HUES64 (cell line): Measurements from ENCODE around the gene TEX29. TPM values are rescaled to one million over a fixed set of nuclear protein-coding genes. Genes with fewer than 3 reads are reported as not detected.

Source experiments
- H3K27ac ChIP-seq: 2 replicates; pipeline ENCODE4 v1.7.0; 2013; ENCODE audit warnings: low read depth, low read length, inconsistent platforms
- H3K27me3 ChIP-seq: 2 replicates; pipeline ENCODE4 v1.6.1; 2013; ENCODE audit warnings: mild to moderate bottlenecking, low read length; ENCODE audit not compliant: insufficient read depth
- H3K36me3 ChIP-seq: 2 replicates; pipeline ENCODE4 v1.6.1; 2013; ENCODE audit warnings: mild to moderate bottlenecking, low read length; ENCODE audit not compliant: insufficient read depth
- H3K4me1 ChIP-seq: 2 replicates; pipeline ENCODE4 v1.6.1; 2013; ENCODE audit warnings: mild to moderate bottlenecking, low read length, moderate library complexity; ENCODE audit not compliant: insufficient read depth
- H3K4me3 ChIP-seq: 2 replicates; pipeline ENCODE4 v1.5.1; 2013; ENCODE audit warnings: mild to moderate bottlenecking, low read length, moderate library complexity
- H3K9ac ChIP-seq: 2 replicates; pipeline ENCODE4 v1.6.1; 2013; ENCODE audit warnings: mild to moderate bottlenecking, low read depth, low read length
- H3K9me3 ChIP-seq: 2 replicates; pipeline ENCODE4 v1.6.1; 2013; ENCODE audit warnings: low read depth, low read length; ENCODE audit not compliant: insufficient read depth
- WGBS: fragments of 150-250, 120-280 bp; methylation state at CpG from one replicate; pipeline ENCODE4 v1.1.7; 2013; ENCODE audit warnings: missing lambda C conversion rate; 5-methylcytosine and 5-hydroxymethylcytosine counted together
- polyA plus RNA-seq, 2 experiments: library from polyadenylated mRNA; stranded (reverse); fragments of 50-300 nt; gene quantifications; one replicate each; pipeline ENCODE4 v1.2.3, GENCODE V29; 2013

The TEX29 gene
- not detected for polyA plus RNA-seq (2013, experiment 1 of 2)
- polyA plus RNA-seq (2013, experiment 2 of 2), result not detected

DNA sequence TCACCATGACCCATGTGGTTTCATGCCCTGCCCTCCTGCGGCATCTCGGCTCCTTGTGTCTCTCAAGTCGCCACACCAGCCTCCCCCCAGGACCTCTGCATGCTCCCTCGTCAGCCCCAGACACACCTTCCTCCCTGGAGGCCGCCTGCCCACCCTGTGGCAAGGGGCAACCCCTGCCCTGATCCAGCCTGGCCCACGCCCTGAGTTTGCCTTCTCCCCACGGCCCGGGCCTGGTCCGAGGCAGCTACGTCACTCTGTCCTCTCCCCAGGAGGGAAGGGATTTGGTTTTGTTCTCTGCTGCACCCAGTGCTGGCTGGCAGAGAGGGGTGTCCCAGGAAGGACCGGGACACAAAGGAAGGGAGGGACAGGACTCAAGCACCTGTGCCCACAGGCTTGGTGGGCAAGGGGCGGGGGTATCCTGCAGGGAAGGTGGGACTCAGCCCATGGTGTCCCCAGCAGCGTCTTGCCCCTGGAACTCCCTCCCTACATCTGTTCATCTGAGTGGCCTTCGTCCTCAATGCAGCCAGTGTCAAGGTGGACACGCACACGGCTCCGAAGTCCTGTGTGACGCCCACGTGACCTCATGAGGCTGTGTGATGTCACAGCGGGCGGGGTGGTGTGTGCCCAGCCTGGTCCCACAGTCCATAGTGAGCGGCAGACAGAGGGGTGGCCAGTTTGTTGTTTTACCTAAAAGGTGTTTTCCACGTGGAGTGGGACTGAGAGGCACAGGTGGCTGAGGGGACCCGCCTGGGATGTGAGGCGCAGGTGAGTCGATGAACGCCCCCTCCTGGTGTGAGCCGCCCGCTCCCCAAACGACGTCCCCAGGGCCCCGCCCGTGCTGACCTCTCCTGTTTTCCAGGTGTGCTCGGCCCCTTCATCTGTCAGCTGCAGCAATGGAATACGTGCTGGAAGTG is at the start of gene TEX29:
TEX29 (plus strand) TSS at position 645 of the 914 bp plus-strand sequence; CDS start at position 894, 249 bp downstream.
- Histone ChIP-seq H3K4me1 (no peaks in the 10 kb centered on the region), H3K27ac (no peak within 1 kb of the TSS), H3K4me3 (no peak within 1 kb of the TSS), H3K36me3 (no peaks in the 10 kb centered on the region), H3K9me3 (no peaks in the 10 kb centered on the region), H3K9ac (no peak within 1 kb of the TSS), H3K27me3 (no peaks in the 10 kb centered on the region)
- WGBS, result 92% methylated on average over 35 of the region's 35 CpGs

DNA sequence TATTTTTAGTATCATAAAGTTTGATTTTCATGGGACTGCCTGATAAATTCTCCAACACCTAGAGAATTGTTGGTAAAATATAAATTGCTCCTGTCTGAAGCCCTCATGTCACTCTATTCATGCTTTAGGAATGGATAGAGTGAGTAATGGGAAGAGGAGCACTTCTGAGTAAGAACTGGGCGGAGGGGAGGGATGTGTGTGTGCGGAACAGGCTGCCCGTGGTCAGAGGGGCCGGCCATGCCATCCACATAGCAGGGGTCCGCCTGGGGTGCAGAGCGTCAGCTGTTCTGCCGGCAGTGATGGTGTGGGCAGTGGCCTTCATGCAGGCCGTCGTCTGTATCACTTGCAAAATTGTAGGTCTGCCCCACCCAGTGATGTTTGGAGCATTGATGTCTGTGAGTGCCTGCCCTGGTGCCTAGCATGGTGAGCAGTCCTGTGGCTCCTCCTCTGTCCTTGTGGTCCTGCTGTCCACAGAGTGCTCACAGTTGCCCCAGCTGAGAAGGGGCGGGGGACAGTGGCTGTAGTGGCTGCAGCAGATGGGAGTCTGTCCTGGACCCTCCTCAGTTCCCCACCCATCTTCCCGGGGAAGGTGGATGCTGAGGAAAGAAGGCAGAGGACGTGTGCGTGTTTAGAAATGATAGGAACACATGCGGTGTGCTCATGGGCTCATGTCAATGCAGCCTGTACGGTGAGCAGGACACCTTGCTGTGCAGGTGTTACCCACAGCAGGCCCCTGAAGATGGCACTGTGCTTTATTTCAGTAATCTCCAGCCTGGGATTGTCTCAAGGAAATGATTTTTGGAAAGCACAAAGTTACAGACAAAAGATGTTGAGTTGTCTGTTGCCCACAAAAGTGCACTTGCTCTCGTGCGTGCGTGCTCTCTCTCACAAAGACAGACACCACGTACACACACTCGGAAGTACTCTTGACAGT is 49.4 kb upstream of the TEX29 start:
- Histone ChIP-seq H3K4me3 (no peak overlapping the region), H3K36me3 (peaks cover 71% of the 10 kb centered on the region), H3K4me1 (0 out of 2 replicates have a peak, but pooled peaks cover 2% of the 10 kb centered on the region), H3K27me3 (no peaks in the 10 kb centered on the region), H3K27ac (no peak overlapping the region), H3K9ac (no peak overlapping the region), H3K9me3 (no peaks in the 10 kb centered on the region)
- 94% methylated on average over 20 of the region's 20 CpGs for WGBS

GRCh38 chr13:111272117-111272516 is 48.3 kb upstream of the TEX29 start:
- WGBS, result 93% methylated on average over 7 of the region's 7 CpGs
- Histone ChIP-seq H3K4me3 (no peak overlapping the region), H3K4me1 (no peaks in the 10 kb centered on the region), H3K9ac (no peak overlapping the region), H3K9me3 (no peaks in the 10 kb centered on the region), H3K27ac (no peak overlapping the region), H3K36me3 (peaks cover 81% of the 10 kb centered on the region), H3K27me3 (no peaks in the 10 kb centered on the region)

GRCh38 chr13:111275382-111275781 is 45.1 kb upstream of the TEX29 start:
- no peaks in the 10 kb centered on the region for H3K9me3 ChIP-seq
- H3K4me3 ChIP-seq, result no peak overlapping the region
- H3K4me1 ChIP-seq, result no peaks in the 10 kb centered on the region
- WGBS, result 98% methylated on average over 10 of the region's 10 CpGs
- H3K36me3 ChIP-seq, result peaks cover 80% of the 10 kb centered on the region
- no peak overlapping the region for H3K27ac ChIP-seq
- no peaks in the 10 kb centered on the region for H3K27me3 ChIP-seq
- H3K9ac ChIP-seq, result no peak overlapping the region

DNA sequence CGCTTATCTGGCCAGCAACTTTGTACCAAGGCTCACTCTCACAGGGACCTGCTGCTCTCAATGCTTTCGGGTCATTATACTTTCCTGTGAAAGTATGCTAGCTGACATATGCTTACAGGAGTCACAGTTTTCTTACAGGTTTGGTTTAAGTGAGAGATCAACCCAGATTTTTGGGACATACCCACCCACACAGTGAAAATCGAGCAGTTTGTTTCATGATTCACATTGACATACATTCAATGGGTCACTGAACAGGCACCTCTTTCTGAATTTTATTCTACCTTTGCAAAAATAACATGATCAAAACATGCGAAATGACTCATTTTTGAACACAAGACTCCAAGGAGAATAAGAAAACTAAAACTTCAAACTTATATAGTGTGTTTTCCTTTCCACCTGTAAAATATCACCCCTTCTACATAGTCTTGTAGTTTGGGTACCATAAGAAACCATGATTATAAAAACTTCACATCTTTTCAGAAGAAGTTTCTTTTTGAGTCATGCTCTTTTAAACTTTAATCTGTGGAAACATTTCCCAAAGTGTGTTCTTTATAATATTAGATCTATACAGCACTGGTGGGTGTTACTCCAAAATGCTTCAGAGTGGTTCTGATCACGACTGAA is 44.3 kb upstream of the TEX29 start:
- H3K4me1 ChIP-seq, result no peaks in the 10 kb centered on the region
- WGBS, result 96% methylated on average over 5 of the region's 5 CpGs
- H3K4me3 ChIP-seq, result no peak overlapping the region
- no peak overlapping the region for H3K9ac ChIP-seq
- H3K27me3 ChIP-seq, result no peaks in the 10 kb centered on the region
- H3K9me3 ChIP-seq, result no peaks in the 10 kb centered on the region
- H3K36me3 ChIP-seq, result peaks cover 87% of the 10 kb centered on the region
- H3K27ac ChIP-seq, result no peak overlapping the region

- Histone ChIP-seq H3K27me3 (no peaks in the 10 kb centered on the region), H3K9ac (no peak overlapping the region), H3K27ac (no peak overlapping the region), H3K36me3 (peaks cover 91% of the 10 kb centered on the region), H3K9me3 (no peaks in the 10 kb centered on the region), H3K4me3 (no peak overlapping the region), H3K4me1 (no peaks in the 10 kb centered on the region)
- 97% methylated on average over 10 of the region's 10 CpGs for WGBS
Observed at GRCh38 chr13:111278258-111278657, 42.2 kb upstream of the TEX29 start.

DNA sequence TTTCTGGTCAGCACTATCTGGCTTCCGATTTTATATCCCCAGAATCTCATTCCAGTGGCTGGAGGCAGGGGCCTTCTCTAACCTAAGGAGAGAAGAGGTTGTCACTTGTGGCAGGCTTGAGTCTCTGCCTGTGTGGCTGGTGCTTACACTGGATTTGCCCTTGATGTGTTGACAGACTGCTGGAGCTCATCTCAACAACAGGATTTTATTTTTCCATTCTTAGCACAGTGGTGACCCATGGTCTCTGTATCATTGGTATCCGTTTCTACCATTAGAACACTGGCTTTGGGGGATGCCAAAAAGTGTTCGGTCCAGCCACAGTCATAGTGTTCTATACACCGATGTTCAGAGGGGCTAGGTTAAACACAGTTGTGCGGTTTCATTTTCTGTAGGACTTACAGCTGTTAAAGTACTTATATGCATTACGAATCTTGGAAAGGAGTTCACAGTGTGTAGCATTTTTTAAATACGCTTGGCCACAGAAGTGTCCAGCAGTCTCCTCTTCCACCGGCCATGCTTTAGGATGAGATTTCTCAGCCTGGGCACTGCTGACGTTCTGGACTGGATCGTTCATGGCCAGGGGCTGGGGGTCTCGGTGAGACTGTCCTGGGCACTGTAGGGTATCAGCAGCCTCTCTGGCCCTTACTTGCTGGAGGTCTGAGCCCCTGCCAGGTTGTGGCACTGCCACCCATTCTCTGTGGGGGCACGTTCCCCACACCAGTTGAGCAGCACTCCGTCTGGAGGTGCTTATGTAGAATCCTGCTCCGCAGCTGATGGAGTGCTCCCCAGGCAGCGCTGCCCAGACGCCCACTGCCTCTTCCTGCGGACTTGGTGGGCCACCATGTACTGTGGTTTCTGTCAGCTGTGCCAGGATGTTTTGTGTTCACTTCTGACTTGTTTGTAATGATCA is 41.4 kb upstream of the TEX29 start:
- peaks cover 91% of the 10 kb centered on the region for H3K36me3 ChIP-seq
- no peak overlapping the region for H3K4me3 ChIP-seq

DNA sequence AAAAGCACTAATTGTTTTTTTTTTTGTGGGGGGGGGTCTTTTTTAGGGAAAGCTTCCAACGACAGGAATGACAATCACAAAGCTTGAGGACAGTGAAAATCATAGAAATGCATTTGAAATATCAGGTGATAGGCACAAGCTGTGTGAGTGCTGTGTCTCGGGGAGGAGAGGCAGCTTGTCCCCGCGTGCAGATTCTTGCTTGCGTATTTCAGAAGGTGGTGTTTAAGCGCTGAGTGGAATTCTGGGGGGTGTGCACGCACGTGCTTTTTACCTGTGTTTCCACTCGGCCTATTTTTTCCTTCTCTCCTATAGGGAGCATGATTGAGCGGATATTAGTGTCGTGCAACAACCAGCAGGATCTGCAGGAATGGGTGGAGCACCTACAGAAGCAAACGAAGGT is 40.2 kb upstream of the TEX29 start:
- WGBS, result 94% methylated on average over 12 of the region's 12 CpGs
- no peak overlapping the region for H3K27ac ChIP-seq
- no peaks in the 10 kb centered on the region for H3K9me3 ChIP-seq
- no peak overlapping the region for H3K9ac ChIP-seq
- no peak overlapping the region for H3K4me3 ChIP-seq
- no peaks in the 10 kb centered on the region for H3K4me1 ChIP-seq
- H3K36me3 ChIP-seq, result peaks cover 91% of the 10 kb centered on the region
- H3K27me3 ChIP-seq, result no peaks in the 10 kb centered on the region

More for the DNA sequence above, 41.4 kb upstream of the TEX29 start:
- 96% methylated on average over 17 of the region's 17 CpGs for WGBS
- no peaks in the 10 kb centered on the region for H3K4me1 ChIP-seq
- no peak overlapping the region for H3K27ac ChIP-seq
- no peaks in the 10 kb centered on the region for H3K9me3 ChIP-seq
- H3K27me3 ChIP-seq, result no peaks in the 10 kb centered on the region
- H3K9ac ChIP-seq, result no peak overlapping the region

- Histone ChIP-seq H3K4me1 (no peaks in the 10 kb centered on the region), H3K27me3 (no peaks in the 10 kb centered on the region), H3K9ac (no peak overlapping the region), H3K27ac (no peak overlapping the region), H3K9me3 (no peaks in the 10 kb centered on the region), H3K36me3 (peaks cover 91% of the 10 kb centered on the region), H3K4me3 (no peak overlapping the region)
- WGBS, result 96% methylated on average over 12 of the region's 12 CpGs
Observed at GRCh38 chr13:111280681-111281585, 39.5 kb upstream of the TEX29 start.
